Measurements from ENCODE around the gene PAXX.

The PAXX gene

GRCh38 chr9:136965771-136966484 lies 26.3 kb upstream of the PAXX start:
- no peak overlapping the region for H3K4me3 ChIP-seq (replicated peaks; ENCODE audit: low read depth, low read length)
- TF ChIP-seq, protein P1, sequence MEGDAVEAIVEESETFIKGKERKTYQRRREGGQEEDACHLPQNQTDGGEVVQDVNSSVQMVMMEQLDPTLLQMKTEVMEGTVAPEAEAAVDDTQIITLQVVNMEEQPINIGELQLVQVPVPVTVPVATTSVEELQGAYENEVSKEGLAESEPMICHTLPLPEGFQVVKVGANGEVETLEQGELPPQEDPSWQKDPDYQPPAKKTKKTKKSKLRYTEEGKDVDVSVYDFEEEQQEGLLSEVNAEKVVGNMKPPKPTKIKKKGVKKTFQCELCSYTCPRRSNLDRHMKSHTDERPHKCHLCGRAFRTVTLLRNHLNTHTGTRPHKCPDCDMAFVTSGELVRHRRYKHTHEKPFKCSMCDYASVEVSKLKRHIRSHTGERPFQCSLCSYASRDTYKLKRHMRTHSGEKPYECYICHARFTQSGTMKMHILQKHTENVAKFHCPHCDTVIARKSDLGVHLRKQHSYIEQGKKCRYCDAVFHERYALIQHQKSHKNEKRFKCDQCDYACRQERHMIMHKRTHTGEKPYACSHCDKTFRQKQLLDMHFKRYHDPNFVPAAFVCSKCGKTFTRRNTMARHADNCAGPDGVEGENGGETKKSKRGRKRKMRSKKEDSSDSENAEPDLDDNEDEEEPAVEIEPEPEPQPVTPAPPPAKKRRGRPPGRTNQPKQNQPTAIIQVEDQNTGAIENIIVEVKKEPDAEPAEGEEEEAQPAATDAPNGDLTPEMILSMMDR (IDR thresholded peaks at IDR 0.05; ENCODE audit: low read depth, low read length, missing control alignments): no peak
- no peak for DNase-seq (ENCODE audit: extremely low read depth, low read depth)

DNA sequence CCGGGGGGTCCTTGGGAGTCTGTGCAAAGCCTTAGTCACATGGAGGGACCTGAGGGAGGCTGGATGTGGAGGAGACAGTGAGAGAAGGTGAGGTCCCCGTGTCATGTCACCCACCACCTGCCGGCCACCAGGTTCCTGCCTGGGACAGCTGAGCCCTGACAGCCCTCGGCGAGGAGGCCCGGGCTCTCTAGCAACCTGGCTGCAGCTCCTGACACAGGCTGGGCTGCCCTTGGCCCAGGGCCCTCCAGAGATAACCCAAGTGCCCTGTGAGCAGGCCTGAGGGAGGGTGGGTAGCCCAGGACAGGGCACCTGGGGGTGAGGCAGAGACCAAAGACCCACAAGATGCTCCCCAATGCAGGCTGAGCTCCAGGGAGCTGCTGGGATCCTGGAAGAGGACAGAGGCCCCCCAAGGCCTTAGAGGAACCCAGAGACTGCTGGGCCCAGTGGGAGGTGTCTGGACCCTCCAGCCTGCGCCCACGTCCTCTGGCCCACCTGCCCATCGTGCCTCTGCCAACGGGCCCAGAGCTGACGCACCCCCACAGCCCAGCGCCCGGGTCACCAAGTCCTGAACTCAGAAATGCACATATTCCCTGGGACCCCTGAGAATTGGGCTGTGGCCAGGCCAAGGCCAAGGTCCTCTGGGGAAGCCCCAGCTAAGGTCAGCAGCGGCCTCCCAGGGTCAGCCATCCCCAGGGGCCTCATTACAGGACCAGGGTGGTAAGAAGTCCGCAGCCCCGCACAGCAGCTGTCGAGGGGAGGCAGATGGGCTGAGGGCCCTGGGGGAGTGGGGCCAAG lies 23.7 kb upstream of the PAXX start:
- H3K4me3 ChIP-seq (replicated peaks; ENCODE audit: low read depth, low read length): no peak overlapping the region
- TF ChIP-seq, protein P1 (IDR thresholded peaks at IDR 0.05; ENCODE audit: low read depth, low read length, missing control alignments): no peak
- DNase-seq (ENCODE audit: extremely low read depth, low read depth): no peak

- no peak for DNase-seq (ENCODE audit: extremely low read depth, low read depth)
- TF ChIP-seq, protein P1 (IDR thresholded peaks at IDR 0.05; ENCODE audit: low read depth, low read length, missing control alignments): no peak
These were observed 23.1 kb upstream of the PAXX start for GRCh38 chr9:136969150-136969549.

DNA sequence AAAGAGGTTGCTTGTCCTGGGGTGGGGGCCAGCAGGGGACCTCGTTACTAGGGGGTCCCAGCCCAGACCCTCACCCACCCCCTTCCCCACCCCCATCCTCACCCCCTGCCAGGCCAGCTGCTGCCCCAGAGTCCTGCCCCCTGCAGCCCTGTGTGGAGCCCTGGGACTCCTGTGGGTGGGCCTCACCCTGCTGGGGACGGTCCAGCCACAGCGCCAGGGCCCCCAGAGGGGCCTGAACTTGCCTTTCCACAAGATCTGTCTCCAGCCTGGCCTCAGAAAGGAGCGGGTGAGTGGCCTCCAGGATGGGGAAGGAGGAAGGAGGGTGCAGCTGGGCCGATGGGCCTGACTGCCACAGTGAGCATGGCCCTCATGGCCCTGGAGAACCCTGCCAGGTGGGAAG lies 22.4 kb upstream of the PAXX start:
- H3K4me3 ChIP-seq (replicated peaks; ENCODE audit: low read depth, low read length): no peak overlapping the region
- no peak for DNase-seq (ENCODE audit: extremely low read depth, low read depth)
- TF ChIP-seq, protein P1 (IDR thresholded peaks at IDR 0.05; ENCODE audit: low read depth, low read length, missing control alignments): no peak

More at GRCh38 chr9:136969150-136969549, 23.1 kb upstream of the PAXX start:
- H3K4me3 ChIP-seq (replicated peaks; ENCODE audit: low read depth, low read length): no peak overlapping the region

DNA sequence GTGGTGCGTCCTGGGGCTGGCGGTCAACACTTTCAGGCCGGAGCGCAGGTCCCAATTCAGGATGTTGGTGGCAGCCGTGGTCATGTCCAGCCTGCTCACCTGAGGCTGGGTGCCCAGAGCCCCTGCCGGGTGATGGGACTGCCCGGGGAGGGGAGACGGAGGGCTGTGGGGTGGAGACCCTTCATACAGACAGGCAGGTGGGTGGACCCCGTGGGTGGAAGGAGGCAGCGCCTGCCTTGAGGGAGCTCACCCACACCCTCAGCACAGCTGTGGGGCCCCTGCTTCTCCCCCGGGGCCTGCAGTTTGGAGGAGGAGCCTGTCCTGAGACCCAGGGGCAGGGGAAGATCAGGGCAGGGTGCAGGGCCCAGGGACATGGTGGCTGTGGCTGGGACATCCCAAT lies 21.9 kb upstream of the PAXX start:
- H3K4me3 ChIP-seq (replicated peaks; ENCODE audit: low read depth, low read length): no peak overlapping the region
- TF ChIP-seq, protein P1 (IDR thresholded peaks at IDR 0.05; ENCODE audit: low read depth, low read length, missing control alignments): no peak
- no peak for DNase-seq (ENCODE audit: extremely low read depth, low read depth)

DNA sequence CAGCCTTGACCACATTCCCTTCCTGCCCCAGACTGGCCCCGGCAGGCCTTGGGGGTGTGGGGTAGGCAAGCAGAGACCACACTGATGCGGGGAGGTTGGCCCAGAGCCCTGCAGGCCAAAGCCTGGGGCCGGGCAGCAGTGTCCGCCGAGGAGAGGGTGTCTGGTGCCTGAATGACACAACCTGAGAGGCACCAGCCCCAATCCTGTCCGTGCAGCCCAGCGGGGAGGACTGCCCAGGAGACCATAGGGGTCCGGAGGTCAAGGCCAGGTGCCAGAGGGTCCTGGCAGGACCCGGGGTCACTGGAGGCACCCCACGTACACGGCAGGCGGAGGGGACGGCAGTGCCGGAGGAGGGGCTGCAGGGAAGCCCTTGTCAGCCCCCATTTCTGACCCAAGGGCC lies 20.5 kb upstream of the PAXX start:
- no peak for DNase-seq (ENCODE audit: extremely low read depth, low read depth)
- H3K4me3 ChIP-seq (replicated peaks; ENCODE audit: low read depth, low read length): no peak overlapping the region
- TF ChIP-seq, protein P1 (IDR thresholded peaks at IDR 0.05; ENCODE audit: low read depth, low read length, missing control alignments): no peak

All from HFF-Myc (cell line).